ENCODE data around the gene PRICKLE2. TPM values are rescaled to one million over a fixed set of nuclear protein-coding genes. Genes with fewer than 3 reads are reported as not detected.

Gene PRICKLE2
- polyA plus RNA-seq, 3 donors = not detected

- 80% methylated on average over 1 of the region's 2 CpGs for WGBS (ENCODE audit: insufficient coverage)
- intact Hi-C loops (cut with micrococcal nuclease) = no loop called here
These were observed 170.2 kb downstream of the PRICKLE2 start for GRCh38 chr3:64055076-64055475.

GRCh38 chr3:64054488-64054887, 170.8 kb downstream of the PRICKLE2 start:
- intact Hi-C loops (cut with micrococcal nuclease) = no loop called here
- Histone ChIP-seq H3K4me1 (ENCODE audit: control insufficient read depth in 1 of 2, insufficient read depth in 2 of 2, low read length in 2 of 2) (no peaks in the 10 kb centered on the region), H3K27ac (ENCODE audit: low read depth in 1 of 2, low read length in 2 of 2) (no peak overlapping the region), H2AFZ (ENCODE audit: insufficient read depth, low read depth, low read length, poor library complexity, severe bottlenecking) (no peak overlapping the region), H3K9me3 (replicated peaks in 1 of 2; ENCODE audit: control insufficient read depth in 1 of 2, insufficient read depth in 1 of 2, low read length in 2 of 2) (no peaks in the 10 kb centered on the region), H3K4me2 (replicated peaks; ENCODE audit: extremely low read depth, low read length, poor library complexity, severe bottlenecking) (no peak overlapping the region), H3K9ac (ENCODE audit: insufficient read depth, low read length, poor library complexity, severe bottlenecking) (no peak overlapping the region), H3K36me3 (replicated peaks in 1 of 2; ENCODE audit: control insufficient read depth in 1 of 2, insufficient read depth in 2 of 2, low read length in 2 of 2) (no peaks in the 10 kb centered on the region), H3K27me3 (ENCODE audit: control insufficient read depth in 2 of 2, insufficient read depth in 2 of 2, low read length in 2 of 2) (peaks cover 2 to 3% of the 10 kb centered on the region in 2 donors), H4K20me1 (ENCODE audit: insufficient read depth, low read length) (no peaks in the 10 kb centered on the region), H3K4me3 (replicated peaks in 1 of 3; ENCODE audit: low read depth in 2 of 3, low read length in 3 of 3) (no peak overlapping the region), H3K79me2 (ENCODE audit: insufficient read depth, low read length) (no peaks in the 10 kb centered on the region)
- Mint-ChIP-seq H3K27ac (no peak overlapping the region), H3K9me3 (peaks cover 0 to 2% (median 0%) of the 10 kb centered on the region in 7 donors), H3K4me3 (no peak overlapping the region), H3K36me3 (no peaks in the 10 kb centered on the region), H3K27me3 (ENCODE audit: low read depth in 3 of 3) (peaks cover 4 to 12% (median 8%) of the 10 kb centered on the region in 3 donors), H3K4me1 (peaks cover 5% of the 10 kb centered on the region)
- no peak for TF ChIP-seq CTCF (IDR thresholded peaks at IDR 0.05)
- 82% methylated on average over 3 of the region's 3 CpGs for WGBS (ENCODE audit: insufficient coverage)
- no peak for DNase-seq

More at GRCh38 chr3:64055076-64055475, 170.2 kb downstream of the PRICKLE2 start:
- Histone ChIP-seq H3K4me2 (replicated peaks; ENCODE audit: extremely low read depth, low read length, poor library complexity, severe bottlenecking) (no peak overlapping the region), H3K27ac (ENCODE audit: low read depth in 1 of 2, low read length in 2 of 2) (no peak overlapping the region), H3K9me3 (replicated peaks in 1 of 2; ENCODE audit: control insufficient read depth in 1 of 2, insufficient read depth in 1 of 2, low read length in 2 of 2) (no peaks in the 10 kb centered on the region), H2AFZ (ENCODE audit: insufficient read depth, low read depth, low read length, poor library complexity, severe bottlenecking) (no peak overlapping the region), H3K36me3 (replicated peaks in 1 of 2; ENCODE audit: control insufficient read depth in 1 of 2, insufficient read depth in 2 of 2, low read length in 2 of 2) (no peaks in the 10 kb centered on the region), H4K20me1 (ENCODE audit: insufficient read depth, low read length) (no peaks in the 10 kb centered on the region), H3K4me1 (ENCODE audit: control insufficient read depth in 1 of 2, insufficient read depth in 2 of 2, low read length in 2 of 2) (no peaks in the 10 kb centered on the region), H3K4me3 (replicated peaks in 1 of 3; ENCODE audit: low read depth in 2 of 3, low read length in 3 of 3) (no peak overlapping the region), H3K79me2 (ENCODE audit: insufficient read depth, low read length) (no peaks in the 10 kb centered on the region), H3K27me3 (ENCODE audit: control insufficient read depth in 2 of 2, insufficient read depth in 2 of 2, low read length in 2 of 2) (peaks cover 2 to 3% of the 10 kb centered on the region in 2 donors), H3K9ac (ENCODE audit: insufficient read depth, low read length, poor library complexity, severe bottlenecking) (no peak overlapping the region)
- Mint-ChIP-seq H3K9me3 (peaks cover 0 to 2% (median 0%) of the 10 kb centered on the region in 7 donors), H3K36me3 (no peaks in the 10 kb centered on the region), H3K27me3 (ENCODE audit: low read depth in 3 of 3) (peaks cover 4 to 9% (median 6%) of the 10 kb centered on the region in 3 donors), H3K4me1 (peaks cover 5% of the 10 kb centered on the region), H3K4me3 (no peak overlapping the region), H3K27ac (no peak overlapping the region)
- no peak for TF ChIP-seq CTCF (IDR thresholded peaks at IDR 0.05)
- no peak for DNase-seq

Data from CD14-positive monocyte (primary cell).